NCI-H2196 treated with DMSO at 0.1 percent for 48 hours (cell line): ENCODE measurements around the gene ZNF366.

Experiments
- DNase-seq: peaks from one replicate; lab custom pipeline; 2025; ENCODE audit not compliant: unreplicated experiment; lab: John Stamatoyannopoulos, UW

Gene ZNF366

DNA sequence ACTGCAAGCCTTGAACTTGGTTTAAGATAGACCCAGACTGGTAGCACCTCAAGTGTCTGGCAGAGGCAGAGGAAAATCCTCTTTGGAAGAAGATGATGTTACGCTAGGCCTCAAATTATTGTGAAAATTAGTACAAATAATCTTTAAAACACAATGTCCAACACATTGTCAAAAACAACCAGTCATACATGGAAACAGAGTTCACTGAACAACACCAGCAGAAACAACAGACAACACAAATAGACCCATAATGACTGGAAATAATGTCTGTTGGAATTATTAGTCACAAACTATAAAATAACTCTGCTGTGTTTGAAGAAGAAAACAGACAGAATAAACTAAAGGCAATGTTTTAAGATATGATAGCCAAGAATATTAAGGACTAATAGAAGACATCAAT lies 15.4 kb upstream of the ZNF366 start:
- no peak for DNase-seq

DNA sequence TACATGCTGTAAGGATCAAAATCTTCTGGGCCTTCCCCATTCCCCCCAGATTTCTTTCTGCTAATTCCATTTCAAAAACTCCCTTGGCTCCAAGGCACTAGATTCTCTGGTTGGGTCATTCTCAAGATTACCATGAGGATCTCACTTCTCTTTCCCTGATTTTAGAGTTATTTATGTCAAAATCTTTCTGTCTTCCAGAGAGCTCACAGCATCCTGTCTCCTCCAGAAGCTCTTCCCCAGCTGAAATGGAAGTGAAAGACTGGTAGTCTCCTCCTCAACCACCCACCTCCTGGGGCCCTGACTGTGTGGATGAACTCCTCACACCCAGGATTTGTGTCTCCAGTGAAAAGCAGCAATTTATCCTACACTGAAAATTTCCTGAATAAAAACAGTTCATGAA lies 11.9 kb upstream of the ZNF366 start:
- DNase-seq, result no peak

GRCh38 chr5:72518001-72518683 lies 10.9 kb upstream of the ZNF366 start:
- no peak for DNase-seq

DNA sequence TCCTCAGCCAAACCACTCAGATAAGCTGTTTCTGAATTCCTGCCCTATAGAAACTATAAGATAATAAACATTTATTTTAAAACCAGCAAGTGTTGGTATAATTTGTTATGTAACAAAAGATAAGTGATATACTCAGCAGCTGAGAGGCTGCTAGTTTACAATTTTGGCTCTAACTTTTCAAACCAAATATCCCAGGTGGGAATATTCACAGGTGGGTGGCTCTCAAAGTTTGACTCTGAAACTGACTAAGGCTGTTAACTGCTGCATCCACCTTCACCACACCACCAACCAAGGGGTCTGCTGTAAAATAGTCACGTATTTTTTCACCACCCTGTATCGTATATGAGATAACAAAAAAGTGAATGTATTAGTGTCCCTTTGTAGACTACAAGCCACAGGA lies 9.7 kb upstream of the ZNF366 start:
- DNase-seq, result no peak

DNA sequence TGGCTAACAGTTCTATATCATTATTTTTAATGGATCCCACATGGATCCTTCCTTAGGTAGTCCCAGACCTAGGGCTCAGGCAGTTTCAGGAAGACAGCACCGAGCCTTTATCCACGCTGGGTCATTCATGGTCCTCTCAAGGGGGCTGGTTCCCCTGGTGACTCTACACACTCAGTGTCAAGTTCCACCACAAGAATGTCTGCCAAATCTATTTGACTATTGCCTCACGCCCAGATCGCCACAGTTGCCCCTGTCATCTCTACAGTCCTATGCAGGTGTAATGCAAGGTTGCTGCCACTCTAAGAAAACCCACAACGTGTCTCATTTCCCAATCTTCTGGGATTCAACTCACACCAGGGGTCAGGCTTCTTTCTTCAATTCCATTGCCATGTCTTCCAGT lies 8.0 kb upstream of the ZNF366 start:
- DNase-seq, result no peak

- DNase-seq, result no peak
Measured at GRCh38 chr5:72512593-72512860, 5.3 kb upstream of the ZNF366 start.

- no peak for DNase-seq
Measured at GRCh38 chr5:72511774-72512592, 4.8 kb upstream of the ZNF366 start.

DNA sequence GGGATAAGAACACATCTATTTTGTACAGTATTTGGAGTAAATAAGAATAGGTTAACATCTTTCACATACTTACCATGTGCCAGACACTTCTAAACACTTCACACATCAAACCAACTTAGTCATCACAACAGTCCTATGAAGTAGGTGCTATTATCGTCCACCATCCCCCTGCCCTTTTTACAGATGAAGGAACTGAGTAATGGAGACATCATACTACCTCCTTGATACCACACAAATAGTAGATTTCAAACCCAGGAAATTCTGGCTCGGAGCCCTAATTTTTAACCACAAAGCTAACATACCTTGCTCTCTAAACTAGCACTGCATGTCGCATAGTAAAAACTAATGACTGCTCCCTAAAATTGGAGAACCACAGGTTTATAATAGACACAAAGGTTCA lies 4.2 kb upstream of the ZNF366 start:
- no peak for DNase-seq

GRCh38 chr5:72510610-72511181 lies 3.5 kb upstream of the ZNF366 start:
- DNase-seq, result no peak

- no peak for DNase-seq
Measured at GRCh38 chr5:72509401-72509800, 2.2 kb upstream of the ZNF366 start.

- DNase-seq, result no peak
Measured at GRCh38 chr5:72508241-72509170, 1.3 kb upstream of the ZNF366 start.

DNA sequence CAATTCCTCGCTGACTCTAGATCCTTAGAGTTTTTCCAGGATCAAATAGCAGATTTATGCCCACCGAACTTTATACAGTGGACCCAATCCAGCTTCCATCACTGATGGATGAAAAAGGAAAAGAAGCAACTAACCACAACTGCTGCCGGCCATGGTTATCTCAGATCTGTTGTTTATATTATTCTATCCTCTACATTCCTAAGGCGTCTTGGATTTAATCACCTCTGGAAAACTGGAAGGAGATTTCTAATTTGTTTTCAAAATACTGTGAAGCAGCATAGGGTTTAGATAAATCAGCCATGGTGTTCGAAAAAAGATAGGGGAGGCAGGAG lies 663 bp upstream of the ZNF366 start:
- no peak for DNase-seq

- no peak for DNase-seq
Measured at GRCh38 chr5:72506158-72506549, 1.1 kb downstream of the ZNF366 start.

- DNase-seq, result no peak
Measured at GRCh38 chr5:72505539-72506157, 1.6 kb downstream of the ZNF366 start.

- DNase-seq, result no peak
Measured at GRCh38 chr5:72505016-72505415, 2.2 kb downstream of the ZNF366 start.

DNA sequence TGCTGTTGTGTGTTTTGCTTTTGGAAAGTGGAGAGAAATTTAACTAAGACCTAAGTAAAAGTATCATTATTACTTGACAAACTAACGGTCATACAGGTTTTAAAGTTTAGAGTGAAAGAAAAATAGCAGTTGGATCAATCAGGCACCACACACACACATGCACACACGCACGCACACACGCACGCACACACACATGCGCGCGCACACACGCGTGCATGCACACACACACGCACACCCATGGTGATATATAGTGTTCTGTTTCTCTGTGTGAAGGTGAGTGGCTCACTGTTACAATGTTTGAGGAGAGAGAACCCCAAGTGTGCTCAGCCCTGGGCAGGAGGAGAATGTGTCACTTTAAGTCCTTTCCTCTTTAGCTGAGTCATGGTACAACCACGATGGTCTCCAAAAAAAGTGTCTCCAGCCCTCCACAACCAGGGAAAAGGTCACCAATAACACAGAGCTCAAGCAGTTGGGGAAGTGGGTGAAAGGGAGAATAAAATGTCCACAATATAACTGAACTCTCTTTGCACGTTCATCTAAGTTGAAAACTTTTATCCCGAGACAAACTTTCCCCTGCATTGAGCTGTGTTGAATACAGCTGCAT lies 3.2 kb downstream of the ZNF366 start:
- no peak for DNase-seq

GRCh38 chr5:72501488-72501887 lies 5.7 kb downstream of the ZNF366 start:
- no peak for DNase-seq

GRCh38 chr5:72499730-72500129 lies 7.5 kb downstream of the ZNF366 start:
- DNase-seq, result no peak

- no peak for DNase-seq
Measured at GRCh38 chr5:72499090-72499489, 8.1 kb downstream of the ZNF366 start.

DNA sequence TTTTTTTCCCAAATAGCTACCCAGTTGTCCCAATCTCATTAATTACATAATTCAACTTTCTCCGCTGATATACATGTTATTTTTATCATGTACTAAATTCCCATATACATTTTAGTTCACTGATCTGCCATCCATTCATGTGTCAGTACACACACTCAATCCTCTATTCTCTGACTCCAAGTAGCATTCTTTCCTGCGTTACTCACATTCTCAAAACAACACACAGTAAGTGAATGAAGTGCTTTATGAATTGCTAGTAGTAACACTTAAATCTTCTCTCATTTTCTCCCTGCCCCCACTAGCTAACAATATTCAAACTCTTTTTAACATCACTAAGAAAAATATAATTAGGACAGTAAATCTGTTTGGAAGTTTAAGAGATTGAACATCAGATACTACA lies 8.9 kb downstream of the ZNF366 start:
- no peak for DNase-seq

GRCh38 chr5:72497823-72498222 lies 9.4 kb downstream of the ZNF366 start:
- DNase-seq, result no peak
